HG03457 (cell line): Measurements from ENCODE around the gene SEMA6C.
"Not testable (repeated sequence)": the region's sequence is repeated elsewhere in the genome, so short reads cannot be mapped to it uniquely, and the experiment has no call there.

Experiments used
- ATAC-seq: cut with Tn5 transposase; IDR thresholded peaks from one replicate; pipeline ENCODE4 v1.9.1; 2021; ENCODE audit warnings: moderate number of reproducible peaks; ENCODE audit not compliant: unreplicated experiment

The SEMA6C gene

GRCh38 chr1:151146412-151147131 is at the start of gene SEMA6C:
SEMA6C (minus strand) TSS chr1:151146631; CDS start chr1:151142621, 4,010 bp downstream.
- ATAC-seq = peak; percentile 85

GRCh38 chr1:151194894-151195594 is 48.6 kb upstream of the SEMA6C start:
- not testable (repeated sequence) for ATAC-seq

- no peak for ATAC-seq
Observed at GRCh38 chr1:151193856-151194255, 47.4 kb upstream of the SEMA6C start.

- ATAC-seq = no peak
Observed at GRCh38 chr1:151193304-151193703, 46.9 kb upstream of the SEMA6C start.

- ATAC-seq = no peak
Observed at GRCh38 chr1:151192047-151192446, 45.6 kb upstream of the SEMA6C start.

- ATAC-seq = peak; percentile 79
Observed at GRCh38 chr1:151189637-151190445, 43.4 kb upstream of the SEMA6C start, which contains the start of gene VPS72. VPS72 (minus strand) TSS chr1:151190197; CDS start chr1:151190121, 76 bp downstream.

- not testable (repeated sequence) for ATAC-seq
Observed at GRCh38 chr1:151188667-151189066, 42.2 kb upstream of the SEMA6C start.

- no peak for ATAC-seq
Observed at GRCh38 chr1:151187205-151187604, 40.8 kb upstream of the SEMA6C start.

- no peak for ATAC-seq
Observed at GRCh38 chr1:151184211-151184610, 37.8 kb upstream of the SEMA6C start.

GRCh38 chr1:151176514-151177045 is 30.1 kb upstream of the SEMA6C start:
- ATAC-seq = no peak

- no peak for ATAC-seq
Observed at GRCh38 chr1:151175863-151176262, 29.4 kb upstream of the SEMA6C start, which contains the start of gene TMOD4. TMOD4 (minus strand) TSS chr1:151175981; CDS start chr1:151174875, 1,106 bp downstream.

- no peak for ATAC-seq
Observed at GRCh38 chr1:151175041-151175741, 28.8 kb upstream of the SEMA6C start.

- ATAC-seq = no peak
Observed at GRCh38 chr1:151171190-151171589, 24.8 kb upstream of the SEMA6C start.

- no peak for ATAC-seq
Observed at GRCh38 chr1:151167116-151167515, 20.7 kb upstream of the SEMA6C start.

- no peak for ATAC-seq
Observed at GRCh38 chr1:151166505-151166956, 20.1 kb upstream of the SEMA6C start.

- peak; percentile 63 for ATAC-seq
Observed at GRCh38 chr1:151165738-151166504, 19.5 kb upstream of the SEMA6C start, which contains the start of the genes LYSMD1 and SCNM1. LYSMD1 (minus strand) TSS chr1:151165902; CDS start chr1:151165258, 644 bp downstream. SCNM1 (plus strand) TSS chr1:151166144; CDS start chr1:151166153, 9 bp downstream.

- no peak for ATAC-seq
Observed at GRCh38 chr1:151165281-151165737, 18.9 kb upstream of the SEMA6C start.

- ATAC-seq = no peak
Observed at GRCh38 chr1:151164732-151165280, 18.4 kb upstream of the SEMA6C start.

- ATAC-seq = no peak
Observed at GRCh38 chr1:151159373-151159772, 12.9 kb upstream of the SEMA6C start.
